OCI-LY7 (cell line): ENCODE results near the gene HIPK3. TPM values are rescaled to one million over a fixed set of nuclear protein-coding genes. Genes with fewer than 3 reads are reported as not detected.

Experiments
- BruUV-seq: library from RNA; stranded (reverse); fragments of 400-500 nt; replicated peaks from 2 replicates; lab custom pipeline; 2021; lab: Mats Ljungman, UMichigan
- CTCF ChIA-PET: fragments of 300-600 bp; sonication (Branson Sonifier 250); formaldehyde crosslinking; loops from one replicate; lab custom pipeline; 2022; ENCODE audit warnings: antibody characterized with exemption; ENCODE audit not compliant: unreplicated experiment; lab: Charles Lee
- POLR2A ChIA-PET: fragments of 300-600 bp; sonication (Branson Sonifier 250); formaldehyde crosslinking; loops from one replicate; lab custom pipeline; 2022; ENCODE audit warnings: antibody characterized with exemption; lab: Charles Lee
- DNase-seq: peaks from one replicate; pipeline ENCODE4 v3.0.0-alpha.2; 2015; ENCODE audit warnings: low spot score
- H2AFZ ChIP-seq: fragments of 200-600 bp; sonication (generic), shearing (Covaris generic); 2 replicates; pipeline ENCODE4 v1.6.1; 2014; ENCODE audit warnings: mild to moderate bottlenecking, antibody characterized with exemption, low read length, moderate library complexity
- H3K27ac ChIP-seq: fragments of 200-600 bp; sonication (generic); 2 replicates; pipeline ENCODE4 v1.5.1; 2014; ENCODE audit warnings: mixed run types, low read depth, mild to moderate bottlenecking, moderate library complexity, low read length, inconsistent platforms; ENCODE audit not compliant: poor library complexity, severe bottlenecking
- H3K36me3 ChIP-seq: fragments of 200-600 bp; sonication (generic); 2 replicates; pipeline ENCODE4 v1.6.1; 2014; ENCODE audit warnings: mild to moderate bottlenecking, antibody characterized with exemption, low read length, moderate library complexity, mixed read lengths; ENCODE audit not compliant: insufficient read depth
- H3K4me1 ChIP-seq: fragments of 200-600 bp; sonication (generic); 2 replicates; pipeline ENCODE4 v1.5.1; 2014; ENCODE audit warnings: mild to moderate bottlenecking, low read length; ENCODE audit not compliant: insufficient read depth, poor library complexity, severe bottlenecking
- H3K4me2 ChIP-seq: fragments of 200-600 bp; sonication (generic); 2 replicates; pipeline ENCODE4 v1.6.1; 2014; ENCODE audit warnings: mild to moderate bottlenecking, low read length
- H3K4me3 ChIP-seq: fragments of 200-600 bp; sonication (generic); 2 replicates; pipeline ENCODE4 v1.5.1; 2014; ENCODE audit warnings: mild to moderate bottlenecking, low read depth, low read length; ENCODE audit not compliant: poor library complexity, severe bottlenecking
- H3K79me2 ChIP-seq: fragments of 200-600 bp; sonication (generic); 2 replicates; pipeline ENCODE4 v1.6.1; 2016; ENCODE audit warnings: low read depth, mild to moderate bottlenecking, low read length, moderate library complexity, mixed read lengths; ENCODE audit not compliant: insufficient read depth
- H3K9me2 ChIP-seq: fragments of 200-600 bp; sonication (generic); 2 replicates; pipeline ENCODE4 v1.6.1; 2016; ENCODE audit warnings: mild to moderate bottlenecking, low read length, mixed read lengths; ENCODE audit not compliant: insufficient read depth
- H3K9me3 ChIP-seq: fragments of 200-600 bp; sonication (generic); 2 replicates; pipeline ENCODE4 v1.6.1; 2014; ENCODE audit warnings: mild to moderate bottlenecking, mixed run types, low read length, mixed read lengths
- H4K20me1 ChIP-seq: fragments of 200-600 bp; sonication (generic); 2 replicates; pipeline ENCODE4 v1.6.1; 2014; ENCODE audit warnings: mild to moderate bottlenecking, antibody characterized with exemption, low read length, moderate library complexity, mixed read lengths; ENCODE audit not compliant: insufficient read depth
- EZH2phosphoT487 ChIP-seq: fragments of 200-600 bp; sonication (generic); IDR thresholded peaks from 2 replicates; pipeline ENCODE4 v1.6.1; 2018; ENCODE audit warnings: low read depth, borderline replicate concordance, mild to moderate bottlenecking, mixed run types, antibody characterized with exemption, low read length, moderate library complexity, mixed read lengths
- intact Hi-C: fragments of 100-400 bp; cut with micrococcal nuclease; formaldehyde crosslinking; loops from one replicate; pipeline ENCODE4 v1.10.0; 2022; ENCODE audit not compliant: unreplicated experiment
- total RNA-seq, 2 experiments: library from RNA; depleted of rRNA in 1 of 2; stranded (reverse); fragments of >200 nt in 1 of 2; shearing (Covaris generic) in 1 of 2; gene quantifications; 2 replicates each; pipeline ENCODE4 v1.2.3, GENCODE V29; 2014 to 2022
- TF ChIP-seq, protein P1 (sequence below): fragments of 200-600 bp; sonication (generic); conservative IDR thresholded peaks from 2 replicates; pipeline ENCODE4 v1.5.1; 2014; ENCODE audit warnings: mild to moderate bottlenecking, antibody characterized with exemption, low read length, moderate library complexity, mixed read lengths

Gene HIPK3
- total RNA-seq, 2 experiments from 2014 or later, result 19.0 to 28.4 TPM

DNA sequence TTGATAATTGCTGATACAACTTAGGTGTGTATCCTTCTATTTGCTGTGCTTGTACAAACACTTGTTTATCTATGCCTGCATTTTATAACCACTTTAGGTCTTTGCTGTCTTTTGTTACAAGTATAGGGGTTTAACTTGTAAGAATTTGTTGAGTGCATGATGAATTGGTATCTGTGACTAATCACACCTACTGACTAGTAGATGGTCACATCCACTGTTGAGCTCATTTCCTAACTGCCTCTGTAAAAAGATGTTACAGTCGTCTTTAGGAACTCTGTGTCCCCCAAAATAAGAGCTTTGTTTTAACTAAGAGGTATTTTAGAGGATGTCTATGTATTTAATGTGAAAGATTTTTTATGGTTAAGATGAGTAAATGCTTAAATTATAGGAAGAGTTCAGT lies 60.5 kb downstream of the HIPK3 start:
- Histone ChIP-seq H3K4me1 (peaks cover 8% of the 10 kb centered on the region), H3K36me3 (no peaks in the 10 kb centered on the region), H3K27ac (no peak overlapping the region), H3K79me2 (no peaks in the 10 kb centered on the region), H3K4me2 (no peak overlapping the region), H3K9me2 (no peaks in the 10 kb centered on the region), H4K20me1 (peaks cover 7% of the 10 kb centered on the region; the same call in 1 of the 2 replicates), H3K9me3 (no peaks in the 10 kb centered on the region), H3K4me3 (no peak overlapping the region), H2AFZ (no peak overlapping the region)
- intact Hi-C loops, result no loop called here
- BruUV-seq, result no TSS peak
- ChIA-PET CTCF (no interaction called here), POLR2A (interaction anchor here (0.6 to 1.2 kb wide), 6 partner anchors 15 to 1742 kb away, joined by 3 to 7 read pairs (median 3); no protein-coding TSS in a partner anchor)
- no peak for TF ChIP-seq EZH2phosphoT487
- TF ChIP-seq, protein P1, sequence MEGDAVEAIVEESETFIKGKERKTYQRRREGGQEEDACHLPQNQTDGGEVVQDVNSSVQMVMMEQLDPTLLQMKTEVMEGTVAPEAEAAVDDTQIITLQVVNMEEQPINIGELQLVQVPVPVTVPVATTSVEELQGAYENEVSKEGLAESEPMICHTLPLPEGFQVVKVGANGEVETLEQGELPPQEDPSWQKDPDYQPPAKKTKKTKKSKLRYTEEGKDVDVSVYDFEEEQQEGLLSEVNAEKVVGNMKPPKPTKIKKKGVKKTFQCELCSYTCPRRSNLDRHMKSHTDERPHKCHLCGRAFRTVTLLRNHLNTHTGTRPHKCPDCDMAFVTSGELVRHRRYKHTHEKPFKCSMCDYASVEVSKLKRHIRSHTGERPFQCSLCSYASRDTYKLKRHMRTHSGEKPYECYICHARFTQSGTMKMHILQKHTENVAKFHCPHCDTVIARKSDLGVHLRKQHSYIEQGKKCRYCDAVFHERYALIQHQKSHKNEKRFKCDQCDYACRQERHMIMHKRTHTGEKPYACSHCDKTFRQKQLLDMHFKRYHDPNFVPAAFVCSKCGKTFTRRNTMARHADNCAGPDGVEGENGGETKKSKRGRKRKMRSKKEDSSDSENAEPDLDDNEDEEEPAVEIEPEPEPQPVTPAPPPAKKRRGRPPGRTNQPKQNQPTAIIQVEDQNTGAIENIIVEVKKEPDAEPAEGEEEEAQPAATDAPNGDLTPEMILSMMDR, result no peak
- DNase-seq, result no peak

DNA sequence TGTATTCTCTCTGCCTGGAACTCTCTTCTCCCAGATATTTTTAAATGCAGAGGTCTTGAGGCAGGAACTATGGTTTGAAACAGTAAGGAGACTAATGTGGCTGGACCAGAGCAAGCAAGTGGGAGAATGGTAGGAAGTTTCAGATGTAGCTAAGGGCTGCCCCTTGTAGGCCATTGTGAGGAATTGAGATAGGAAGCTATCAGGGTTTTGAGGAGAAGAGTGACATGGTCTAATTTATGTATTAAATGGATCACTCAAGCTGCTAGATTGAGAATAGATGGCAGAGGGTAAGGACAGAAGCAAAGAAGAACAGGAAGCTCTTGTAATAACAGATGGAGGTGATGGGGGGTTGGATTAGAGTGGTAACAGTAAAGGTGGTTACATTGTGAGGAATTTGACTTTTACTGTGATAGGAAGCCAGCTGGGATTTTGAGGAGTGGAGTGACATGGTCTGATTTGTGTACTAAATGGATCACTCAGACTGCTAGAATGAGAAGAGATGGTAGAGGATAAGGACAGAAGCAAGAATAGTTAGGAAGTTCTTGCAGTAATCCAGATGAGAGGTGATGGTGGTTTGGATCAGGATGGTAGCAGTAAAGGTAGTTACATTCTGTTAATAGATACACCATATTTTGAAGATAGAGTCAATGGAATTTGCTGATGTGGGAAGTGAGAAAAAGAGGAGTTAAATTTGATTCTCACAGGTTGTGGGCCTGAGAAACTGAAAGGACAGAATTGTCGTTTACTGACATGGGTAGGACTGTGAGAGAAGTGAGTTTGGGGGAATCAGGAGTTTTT lies 63.0 kb downstream of the HIPK3 start:
- BruUV-seq, result no TSS peak
- H3K27ac ChIP-seq, result no peak overlapping the region
- intact Hi-C loops, result loop anchor here (10.0 kb wide), 2 partner anchors 225 to 355 kb away; no protein-coding TSS in a partner anchor
- H3K4me3 ChIP-seq, result no peak overlapping the region
- H3K9me2 ChIP-seq, result no peaks in the 10 kb centered on the region
- H2AFZ ChIP-seq, result no peak overlapping the region
- peaks cover 7% of the 10 kb centered on the region; the same call in 1 of the 2 replicates for H4K20me1 ChIP-seq
- POLR2A ChIA-PET, result interaction anchor here (0.6 to 0.7 kb wide), 3 partner anchors 30 to 1711 kb away, joined by 3 read pairs; no protein-coding TSS in a partner anchor
- peaks cover 8% of the 10 kb centered on the region for H3K4me1 ChIP-seq
- H3K9me3 ChIP-seq, result no peaks in the 10 kb centered on the region
- no peak overlapping the region for H3K4me2 ChIP-seq
- H3K36me3 ChIP-seq, result no peaks in the 10 kb centered on the region
- CTCF ChIA-PET, result no interaction called here
- TF ChIP-seq, protein P1, result no peak
- TF ChIP-seq EZH2phosphoT487, result no peak
- no peak for DNase-seq
- no peaks in the 10 kb centered on the region for H3K79me2 ChIP-seq
